Fibroblast of lung (primary cell): ENCODE measurements around the gene TMEM269.

Experiments used
- EZH2 ChIP-seq: IDR thresholded peaks from 2 replicates; pipeline ENCODE4 v1.5.1; 2012; ENCODE audit warnings: low read length, control low read depth, mild to moderate bottlenecking; ENCODE audit errors: missing control alignments
- TF ChIP-seq, protein P1 (sequence below), 2 donors: IDR thresholded peaks in 1 of 2; conservative IDR thresholded peaks in 1 of 2; 1 replicate in 1 of 2; 2 replicates in 1 of 2; pipeline ENCODE4 v1.5.1; 2011 to 2012; ENCODE audit warnings: low read length in 2 of 2, control low read depth in 1 of 2, inconsistent platforms in 1 of 2, low read depth in 1 of 2, mild to moderate bottlenecking in 1 of 2

DNA sequence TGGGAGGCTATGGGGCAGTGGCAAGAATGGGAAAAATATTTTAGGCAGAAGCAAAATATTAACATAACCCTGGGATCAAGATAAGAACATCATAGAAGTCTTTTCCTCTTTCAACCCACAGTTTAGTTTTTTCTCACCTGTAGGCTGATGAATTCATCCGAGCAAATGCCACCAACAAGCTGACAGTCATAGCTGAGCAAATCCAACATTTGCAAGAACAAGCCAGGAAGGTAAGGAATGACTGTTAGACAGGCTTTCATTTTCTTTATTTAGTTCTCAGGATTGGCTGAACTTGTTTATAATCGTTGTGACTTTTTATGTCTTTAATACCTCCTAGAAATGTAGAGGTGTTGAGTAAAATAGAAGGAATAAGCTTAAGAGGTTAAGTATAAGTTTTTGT is 11.4 kb upstream of the TMEM269 start:
- TF ChIP-seq, protein P1, sequence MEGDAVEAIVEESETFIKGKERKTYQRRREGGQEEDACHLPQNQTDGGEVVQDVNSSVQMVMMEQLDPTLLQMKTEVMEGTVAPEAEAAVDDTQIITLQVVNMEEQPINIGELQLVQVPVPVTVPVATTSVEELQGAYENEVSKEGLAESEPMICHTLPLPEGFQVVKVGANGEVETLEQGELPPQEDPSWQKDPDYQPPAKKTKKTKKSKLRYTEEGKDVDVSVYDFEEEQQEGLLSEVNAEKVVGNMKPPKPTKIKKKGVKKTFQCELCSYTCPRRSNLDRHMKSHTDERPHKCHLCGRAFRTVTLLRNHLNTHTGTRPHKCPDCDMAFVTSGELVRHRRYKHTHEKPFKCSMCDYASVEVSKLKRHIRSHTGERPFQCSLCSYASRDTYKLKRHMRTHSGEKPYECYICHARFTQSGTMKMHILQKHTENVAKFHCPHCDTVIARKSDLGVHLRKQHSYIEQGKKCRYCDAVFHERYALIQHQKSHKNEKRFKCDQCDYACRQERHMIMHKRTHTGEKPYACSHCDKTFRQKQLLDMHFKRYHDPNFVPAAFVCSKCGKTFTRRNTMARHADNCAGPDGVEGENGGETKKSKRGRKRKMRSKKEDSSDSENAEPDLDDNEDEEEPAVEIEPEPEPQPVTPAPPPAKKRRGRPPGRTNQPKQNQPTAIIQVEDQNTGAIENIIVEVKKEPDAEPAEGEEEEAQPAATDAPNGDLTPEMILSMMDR (conservative IDR thresholded peaks at IDR 0.05 in 1 of 2, IDR thresholded peaks at IDR 0.05 in 1 of 2; ENCODE audit: low read depth in 1 of 2, low read length in 2 of 2): no peak
- no peak for TF ChIP-seq EZH2
